ENCODE results near the gene KAZN.

The KAZN gene

DNA sequence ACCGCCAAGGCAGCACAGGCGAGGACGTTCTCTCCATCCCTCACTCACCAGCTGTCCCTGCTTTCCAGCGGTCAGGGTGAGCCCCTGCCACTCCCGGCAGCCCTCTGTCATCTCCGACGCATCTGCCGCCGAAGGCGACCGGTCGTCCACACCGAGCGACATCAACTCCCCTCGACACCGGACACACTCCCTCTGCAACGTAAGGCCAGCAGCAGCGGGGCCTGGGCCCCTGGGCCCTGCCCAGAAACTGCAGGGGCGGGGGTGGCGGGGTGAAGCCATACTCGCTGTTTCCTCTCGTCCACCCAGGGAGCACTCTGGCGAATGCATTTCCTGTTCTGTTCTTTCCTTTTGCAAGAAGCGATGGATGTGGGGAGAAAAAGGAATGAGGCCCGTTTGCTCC is 461.6 kb downstream of the KAZN start:
- TF ChIP-seq, protein P1, sequence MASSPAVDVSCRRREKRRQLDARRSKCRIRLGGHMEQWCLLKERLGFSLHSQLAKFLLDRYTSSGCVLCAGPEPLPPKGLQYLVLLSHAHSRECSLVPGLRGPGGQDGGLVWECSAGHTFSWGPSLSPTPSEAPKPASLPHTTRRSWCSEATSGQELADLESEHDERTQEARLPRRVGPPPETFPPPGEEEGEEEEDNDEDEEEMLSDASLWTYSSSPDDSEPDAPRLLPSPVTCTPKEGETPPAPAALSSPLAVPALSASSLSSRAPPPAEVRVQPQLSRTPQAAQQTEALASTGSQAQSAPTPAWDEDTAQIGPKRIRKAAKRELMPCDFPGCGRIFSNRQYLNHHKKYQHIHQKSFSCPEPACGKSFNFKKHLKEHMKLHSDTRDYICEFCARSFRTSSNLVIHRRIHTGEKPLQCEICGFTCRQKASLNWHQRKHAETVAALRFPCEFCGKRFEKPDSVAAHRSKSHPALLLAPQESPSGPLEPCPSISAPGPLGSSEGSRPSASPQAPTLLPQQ (tag by site-specific recombination; IDR thresholded peaks at IDR 0.05): no peak
- TF ChIP-seq, protein P2, sequence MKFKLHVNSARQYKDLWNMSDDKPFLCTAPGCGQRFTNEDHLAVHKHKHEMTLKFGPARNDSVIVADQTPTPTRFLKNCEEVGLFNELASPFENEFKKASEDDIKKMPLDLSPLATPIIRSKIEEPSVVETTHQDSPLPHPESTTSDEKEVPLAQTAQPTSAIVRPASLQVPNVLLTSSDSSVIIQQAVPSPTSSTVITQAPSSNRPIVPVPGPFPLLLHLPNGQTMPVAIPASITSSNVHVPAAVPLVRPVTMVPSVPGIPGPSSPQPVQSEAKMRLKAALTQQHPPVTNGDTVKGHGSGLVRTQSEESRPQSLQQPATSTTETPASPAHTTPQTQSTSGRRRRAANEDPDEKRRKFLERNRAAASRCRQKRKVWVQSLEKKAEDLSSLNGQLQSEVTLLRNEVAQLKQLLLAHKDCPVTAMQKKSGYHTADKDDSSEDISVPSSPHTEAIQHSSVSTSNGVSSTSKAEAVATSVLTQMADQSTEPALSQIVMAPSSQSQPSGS (tag by site-specific recombination; IDR thresholded peaks at IDR 0.05; ENCODE audit: low read depth): no peak
- TF ChIP-seq ZNF830 (tag by site-specific recombination; IDR thresholded peaks at IDR 0.05; ENCODE audit: low read depth) (no peak), ZNF621 (tag by site-specific recombination; IDR thresholded peaks at IDR 0.05) (no peak), KLF9 (tag by site-specific recombination; IDR thresholded peaks at IDR 0.05; ENCODE audit: low read depth) (no peak), ZNF48 (tag by site-specific recombination; IDR thresholded peaks at IDR 0.05) (no peak), ZNF776 (tag by site-specific recombination; IDR thresholded peaks at IDR 0.05; ENCODE audit: borderline replicate concordance) (no peak), ZNF664 (tag by site-specific recombination; IDR thresholded peaks at IDR 0.05) (no peak), ZSCAN30 (tag by site-specific recombination; IDR thresholded peaks at IDR 0.05) (no peak), ZNF202 (tag by site-specific recombination; IDR thresholded peaks at IDR 0.05; ENCODE audit: borderline replicate concordance) (no peak), ZBTB49 (tag by site-specific recombination; IDR thresholded peaks at IDR 0.05; ENCODE audit: low read depth) (no peak), KLF1 (tag by site-specific recombination; IDR thresholded peaks at IDR 0.05) (no peak), ZBTB20 (tag by site-specific recombination; IDR thresholded peaks at IDR 0.05) (no peak), ZNF530 (tag by site-specific recombination; IDR thresholded peaks at IDR 0.05; ENCODE audit: low read depth) (no peak), PRDM10 (tag by site-specific recombination; IDR thresholded peaks at IDR 0.05) (no peak)
- TF ChIP-seq, protein P3, sequence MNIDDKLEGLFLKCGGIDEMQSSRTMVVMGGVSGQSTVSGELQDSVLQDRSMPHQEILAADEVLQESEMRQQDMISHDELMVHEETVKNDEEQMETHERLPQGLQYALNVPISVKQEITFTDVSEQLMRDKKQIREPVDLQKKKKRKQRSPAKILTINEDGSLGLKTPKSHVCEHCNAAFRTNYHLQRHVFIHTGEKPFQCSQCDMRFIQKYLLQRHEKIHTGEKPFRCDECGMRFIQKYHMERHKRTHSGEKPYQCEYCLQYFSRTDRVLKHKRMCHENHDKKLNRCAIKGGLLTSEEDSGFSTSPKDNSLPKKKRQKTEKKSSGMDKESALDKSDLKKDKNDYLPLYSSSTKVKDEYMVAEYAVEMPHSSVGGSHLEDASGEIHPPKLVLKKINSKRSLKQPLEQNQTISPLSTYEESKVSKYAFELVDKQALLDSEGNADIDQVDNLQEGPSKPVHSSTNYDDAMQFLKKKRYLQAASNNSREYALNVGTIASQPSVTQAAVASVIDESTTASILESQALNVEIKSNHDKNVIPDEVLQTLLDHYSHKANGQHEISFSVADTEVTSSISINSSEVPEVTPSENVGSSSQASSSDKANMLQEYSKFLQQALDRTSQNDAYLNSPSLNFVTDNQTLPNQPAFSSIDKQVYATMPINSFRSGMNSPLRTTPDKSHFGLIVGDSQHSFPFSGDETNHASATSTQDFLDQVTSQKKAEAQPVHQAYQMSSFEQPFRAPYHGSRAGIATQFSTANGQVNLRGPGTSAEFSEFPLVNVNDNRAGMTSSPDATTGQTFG (tag by site-specific recombination; IDR thresholded peaks at IDR 0.05; ENCODE audit: borderline replicate concordance): no peak
- TF ChIP-seq, protein P4, sequence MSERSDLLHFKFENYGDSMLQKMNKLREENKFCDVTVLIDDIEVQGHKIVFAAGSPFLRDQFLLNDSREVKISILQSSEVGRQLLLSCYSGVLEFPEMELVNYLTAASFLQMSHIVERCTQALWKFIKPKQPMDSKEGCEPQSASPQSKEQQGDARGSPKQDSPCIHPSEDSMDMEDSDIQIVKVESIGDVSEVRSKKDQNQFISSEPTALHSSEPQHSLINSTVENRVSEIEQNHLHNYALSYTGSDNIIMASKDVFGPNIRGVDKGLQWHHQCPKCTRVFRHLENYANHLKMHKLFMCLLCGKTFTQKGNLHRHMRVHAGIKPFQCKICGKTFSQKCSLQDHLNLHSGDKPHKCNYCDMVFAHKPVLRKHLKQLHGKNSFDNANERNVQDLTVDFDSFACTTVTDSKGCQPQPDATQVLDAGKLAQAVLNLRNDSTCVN (tag by site-specific recombination; optimal IDR thresholded peaks at IDR 0.05): no peak
- TF ChIP-seq, protein P5, sequence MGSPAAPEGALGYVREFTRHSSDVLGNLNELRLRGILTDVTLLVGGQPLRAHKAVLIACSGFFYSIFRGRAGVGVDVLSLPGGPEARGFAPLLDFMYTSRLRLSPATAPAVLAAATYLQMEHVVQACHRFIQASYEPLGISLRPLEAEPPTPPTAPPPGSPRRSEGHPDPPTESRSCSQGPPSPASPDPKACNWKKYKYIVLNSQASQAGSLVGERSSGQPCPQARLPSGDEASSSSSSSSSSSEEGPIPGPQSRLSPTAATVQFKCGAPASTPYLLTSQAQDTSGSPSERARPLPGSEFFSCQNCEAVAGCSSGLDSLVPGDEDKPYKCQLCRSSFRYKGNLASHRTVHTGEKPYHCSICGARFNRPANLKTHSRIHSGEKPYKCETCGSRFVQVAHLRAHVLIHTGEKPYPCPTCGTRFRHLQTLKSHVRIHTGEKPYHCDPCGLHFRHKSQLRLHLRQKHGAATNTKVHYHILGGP (tag by site-specific recombination; IDR thresholded peaks at IDR 0.05): no peak
- TF ChIP-seq, protein P6, sequence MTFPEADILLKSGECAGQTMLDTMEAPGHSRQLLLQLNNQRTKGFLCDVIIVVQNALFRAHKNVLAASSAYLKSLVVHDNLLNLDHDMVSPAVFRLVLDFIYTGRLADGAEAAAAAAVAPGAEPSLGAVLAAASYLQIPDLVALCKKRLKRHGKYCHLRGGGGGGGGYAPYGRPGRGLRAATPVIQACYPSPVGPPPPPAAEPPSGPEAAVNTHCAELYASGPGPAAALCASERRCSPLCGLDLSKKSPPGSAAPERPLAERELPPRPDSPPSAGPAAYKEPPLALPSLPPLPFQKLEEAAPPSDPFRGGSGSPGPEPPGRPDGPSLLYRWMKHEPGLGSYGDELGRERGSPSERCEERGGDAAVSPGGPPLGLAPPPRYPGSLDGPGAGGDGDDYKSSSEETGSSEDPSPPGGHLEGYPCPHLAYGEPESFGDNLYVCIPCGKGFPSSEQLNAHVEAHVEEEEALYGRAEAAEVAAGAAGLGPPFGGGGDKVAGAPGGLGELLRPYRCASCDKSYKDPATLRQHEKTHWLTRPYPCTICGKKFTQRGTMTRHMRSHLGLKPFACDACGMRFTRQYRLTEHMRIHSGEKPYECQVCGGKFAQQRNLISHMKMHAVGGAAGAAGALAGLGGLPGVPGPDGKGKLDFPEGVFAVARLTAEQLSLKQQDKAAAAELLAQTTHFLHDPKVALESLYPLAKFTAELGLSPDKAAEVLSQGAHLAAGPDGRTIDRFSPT (tag by site-specific recombination; IDR thresholded peaks at IDR 0.05): no peak
- Histone ChIP-seq H3K4me1 (ENCODE audit: control insufficient read depth, insufficient read depth, low read length) (no peaks in the 10 kb centered on the region), H3K4me3 (ENCODE audit: low read depth, low read length) (no peak overlapping the region), H3K9me3 (ENCODE audit: control insufficient read depth, insufficient read depth, low read depth, low read length) (no peaks in the 10 kb centered on the region), H3K27ac (ENCODE audit: extremely low read depth, low read depth, low read length) (no peak overlapping the region), H3K36me3 (ENCODE audit: control insufficient read depth in 2 of 2, insufficient read depth in 1 of 2, low read length in 2 of 2) (peaks cover 0 to 87% of the 10 kb centered on the region in 2 experiments; a peak in 1 of 3 replicates)
- POLR2A ChIA-PET: no interaction called here
- CTCF ChIA-PET: interaction anchor here (0.7 kb wide), 1 partner anchor 13 kb away, joined by 3 read pairs; no protein-coding TSS in a partner anchor

All from HEK293 (cell line).